ENCODE results near the gene E2F2. TPM values are rescaled to one million over a fixed set of nuclear protein-coding genes. Genes with fewer than 3 reads are reported as not detected.

E2F2 gene
- total RNA-seq, 1 experiment from 2014 or later, result 4.7 TPM

DNA sequence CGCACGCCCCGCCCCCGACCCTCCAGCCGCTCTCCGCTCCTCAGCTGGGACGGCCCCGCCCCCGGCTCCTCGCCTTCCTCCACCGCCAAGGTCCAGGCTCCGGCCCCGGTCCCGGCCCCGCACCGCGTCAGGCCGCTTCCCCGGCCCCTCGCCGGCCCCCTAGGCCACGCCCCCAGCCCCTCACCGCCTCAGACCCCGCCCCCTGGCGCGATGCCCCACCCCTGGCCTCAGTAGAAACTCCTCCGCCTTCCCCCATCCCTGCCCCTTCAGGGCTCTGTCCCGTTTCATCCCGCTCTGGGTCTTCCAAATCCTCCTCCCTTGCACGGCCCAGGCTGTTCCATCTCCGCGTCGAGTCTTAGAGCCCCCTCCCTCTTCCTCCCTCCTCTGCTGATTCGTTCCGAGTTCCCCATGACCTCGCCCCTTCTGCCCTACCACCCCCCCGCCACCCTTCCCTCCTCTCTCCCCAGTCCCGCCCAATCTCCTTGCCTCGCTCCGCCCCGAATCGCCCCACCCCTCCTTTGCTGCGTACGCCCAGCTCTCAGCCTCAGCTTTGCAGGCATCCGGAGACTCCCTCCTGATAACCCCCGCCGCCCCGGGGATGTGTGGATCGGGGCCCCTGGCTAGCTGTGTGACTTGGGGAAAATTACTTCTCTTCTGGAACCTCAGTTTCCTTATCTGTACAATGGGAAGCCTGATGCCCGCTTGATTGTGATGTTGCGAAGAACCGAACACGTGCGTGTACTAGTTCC, 46.6 kb downstream of the E2F2 start:
- peak; percentile 75 for DNase-seq (ENCODE audit: low spot score)

DNA sequence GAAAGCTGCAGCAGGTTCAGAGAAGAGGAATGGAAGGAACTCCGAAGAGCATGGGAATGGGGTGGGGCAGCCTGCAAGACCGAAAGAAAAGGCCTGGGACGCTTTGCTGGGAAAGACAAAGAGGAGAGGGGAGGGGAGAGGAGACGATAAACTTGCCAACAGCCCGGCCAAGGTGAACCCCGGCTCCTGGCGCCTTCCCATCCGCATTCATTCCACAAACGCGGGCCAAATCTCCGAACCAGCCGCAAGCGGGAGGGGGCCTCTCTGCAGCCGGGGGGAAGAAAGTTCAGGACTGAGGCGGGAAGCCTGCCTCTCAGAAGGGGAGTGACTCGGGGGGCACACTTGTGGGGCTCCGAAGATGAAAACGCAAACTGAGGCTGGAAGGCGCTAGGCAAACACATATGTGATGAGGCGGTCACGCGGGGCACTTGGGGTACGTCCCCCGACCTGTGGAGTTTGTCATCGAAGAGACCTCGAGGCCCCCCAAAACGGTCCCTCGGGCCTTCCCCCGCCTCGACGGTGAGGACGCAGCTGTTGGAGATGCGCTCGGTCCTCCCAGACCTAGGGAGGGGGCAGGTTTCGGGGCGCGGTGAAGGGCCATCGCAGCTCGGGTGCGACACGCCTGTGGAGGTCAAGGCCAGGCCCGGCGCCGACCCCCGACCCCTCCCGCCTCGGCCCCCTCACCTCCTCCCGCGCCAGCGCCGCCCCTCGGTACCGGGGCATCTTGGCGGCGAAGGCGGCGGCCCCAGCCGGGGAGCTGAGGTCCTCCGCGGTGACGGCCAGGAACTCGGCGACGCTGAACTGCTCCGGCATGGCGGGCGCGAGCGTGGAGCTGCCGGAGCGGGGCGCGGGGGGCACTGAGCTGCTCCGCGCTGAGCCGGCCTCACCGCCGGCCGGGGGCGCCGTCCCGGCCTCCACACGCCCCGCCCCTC, 47.4 kb downstream of the E2F2 start, which contains the start of gene ASAP3:
ASAP3 (minus strand) TSS at position 859 of the 932 bp plus-strand sequence; CDS start at position 813, 46 bp downstream.
- DNase-seq (ENCODE audit: low spot score), result no peak

DNA sequence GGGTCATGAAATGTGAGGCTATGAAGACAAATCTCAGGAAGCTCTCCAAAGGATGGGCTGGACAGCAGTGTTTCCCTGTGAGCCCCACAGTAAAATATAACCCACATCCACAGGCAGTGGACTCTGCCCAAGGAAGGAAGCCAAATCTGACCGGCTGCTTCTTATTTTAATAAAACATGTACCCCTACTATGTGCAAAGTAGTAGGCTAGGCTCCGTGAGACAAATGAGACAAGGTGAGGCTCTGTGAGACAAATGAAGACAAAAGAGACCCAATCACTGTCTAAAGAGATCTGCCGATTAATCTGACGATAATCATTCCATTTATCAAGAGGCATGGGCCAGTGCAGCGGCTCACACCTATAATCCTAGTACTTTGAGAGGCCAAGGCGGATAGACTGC, 49.1 kb downstream of the E2F2 start:
- no peak for DNase-seq (ENCODE audit: low spot score)

DNA sequence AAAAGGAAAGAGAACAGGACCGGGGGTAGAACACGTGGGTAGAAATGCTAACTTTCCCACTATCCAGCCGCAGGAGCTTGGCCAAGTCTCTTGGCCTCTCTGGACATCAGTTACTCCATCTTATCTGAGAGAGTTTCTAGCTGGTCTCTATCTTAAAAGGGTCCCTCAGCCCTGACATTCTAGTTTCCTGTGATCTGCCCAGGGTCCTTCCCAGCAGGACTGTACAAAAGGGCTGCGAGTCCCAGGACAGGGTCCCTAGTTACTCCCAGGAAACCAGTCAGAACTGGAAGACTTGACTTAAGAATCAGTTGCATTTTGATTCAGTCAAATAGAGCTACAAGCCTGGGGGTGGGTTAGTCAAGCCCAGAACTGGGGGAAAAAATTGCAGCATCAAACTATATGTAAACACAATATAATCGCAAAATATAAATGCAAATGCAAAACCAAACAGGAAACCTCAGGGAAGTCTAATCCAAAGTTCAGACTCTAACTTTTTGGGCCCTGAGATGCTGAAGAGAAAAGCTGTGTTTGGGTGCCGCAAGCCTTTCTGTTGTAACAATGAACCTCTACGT, 49.9 kb downstream of the E2F2 start:
- no peak for DNase-seq (ENCODE audit: low spot score)

DNA sequence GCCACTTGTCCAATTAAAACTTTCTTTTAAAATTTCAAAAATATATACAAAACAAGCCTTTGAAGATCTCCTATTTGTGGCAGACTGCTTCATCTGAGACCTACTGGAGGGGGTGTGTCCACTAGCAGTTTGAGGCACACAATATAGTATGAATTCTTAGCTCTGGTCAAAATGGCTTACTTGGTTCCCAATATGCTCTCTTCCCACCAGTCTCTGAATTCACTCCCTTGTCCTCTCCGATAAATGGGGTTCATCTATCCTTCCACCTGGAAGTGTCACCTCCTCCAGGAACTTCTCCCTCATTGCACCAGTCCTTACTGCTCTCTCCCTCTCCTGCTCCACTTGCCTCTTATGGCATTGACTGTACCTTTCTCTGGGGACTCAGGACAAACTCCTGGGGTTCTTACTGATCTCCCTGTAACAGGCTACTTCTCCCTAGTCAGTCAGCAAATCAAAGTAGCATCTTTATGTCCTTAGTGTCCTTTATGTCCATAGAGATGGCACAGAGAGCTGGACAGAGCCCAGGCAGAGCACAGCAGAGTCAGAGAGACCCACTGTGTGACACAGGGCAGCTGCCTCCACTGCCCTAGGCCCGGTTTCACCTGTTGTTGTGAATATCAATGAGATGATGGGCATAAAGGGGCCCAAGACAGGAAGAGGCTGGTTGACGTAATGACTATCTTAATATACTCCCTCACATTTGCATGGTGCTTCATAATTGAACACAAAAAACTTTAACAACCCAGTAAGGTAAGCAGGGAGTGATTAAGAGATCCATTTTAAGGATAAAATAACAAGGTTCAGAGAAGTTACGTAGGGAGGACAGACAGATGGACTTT, 50.6 kb downstream of the E2F2 start:
- no peak for DNase-seq (ENCODE audit: low spot score)

DNA sequence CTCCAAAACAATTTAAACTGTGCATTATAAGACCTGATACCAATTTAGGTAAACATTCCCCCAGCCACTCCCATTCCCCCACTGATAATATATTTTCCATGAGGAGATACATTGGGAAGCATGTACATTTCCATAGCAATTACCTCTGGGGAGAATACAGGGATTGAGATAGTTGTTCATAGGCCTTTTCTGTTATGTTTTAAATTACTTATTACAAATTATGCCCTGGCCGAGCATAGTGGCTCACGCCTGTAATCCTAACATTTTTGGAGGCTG, 51.4 kb downstream of the E2F2 start:
- no peak for DNase-seq (ENCODE audit: low spot score)

DNA sequence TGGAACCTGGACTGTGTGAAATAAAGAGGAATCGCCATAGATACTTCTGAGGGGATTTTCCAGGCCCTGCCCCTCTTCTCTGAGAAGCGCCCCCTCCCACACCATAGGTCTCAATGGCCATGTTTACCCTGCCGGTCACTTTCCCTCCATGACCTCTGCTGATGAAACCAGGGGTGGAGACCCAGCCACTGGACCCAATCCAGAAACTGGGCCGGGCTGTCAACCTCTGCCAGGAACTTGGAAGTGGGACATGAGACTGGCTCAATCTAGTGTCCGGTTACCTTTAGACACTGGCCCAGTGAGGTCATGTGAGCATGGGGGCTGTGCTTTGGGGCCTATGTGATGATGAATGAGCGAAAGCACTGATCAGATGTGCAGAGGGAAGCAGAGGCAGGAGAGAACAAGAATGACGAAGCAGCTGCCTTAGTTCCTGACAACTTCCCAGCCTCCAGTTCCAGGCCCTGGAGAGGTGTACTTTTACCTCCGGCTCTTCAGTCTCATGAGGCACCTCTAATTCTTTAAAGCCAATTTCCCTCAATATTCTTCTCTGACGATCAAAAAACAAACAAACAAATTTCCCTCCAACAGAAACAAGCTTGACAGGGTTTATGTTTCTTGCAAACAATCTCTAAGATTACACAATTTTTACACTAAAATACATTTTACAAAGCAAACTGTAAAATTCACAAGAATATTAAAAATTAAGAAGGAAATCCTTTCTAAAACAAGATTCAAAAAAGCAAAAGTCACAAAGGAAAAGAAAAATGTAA, 52.0 kb downstream of the E2F2 start:
- peak; percentile 19 for DNase-seq (ENCODE audit: low spot score)

DNA sequence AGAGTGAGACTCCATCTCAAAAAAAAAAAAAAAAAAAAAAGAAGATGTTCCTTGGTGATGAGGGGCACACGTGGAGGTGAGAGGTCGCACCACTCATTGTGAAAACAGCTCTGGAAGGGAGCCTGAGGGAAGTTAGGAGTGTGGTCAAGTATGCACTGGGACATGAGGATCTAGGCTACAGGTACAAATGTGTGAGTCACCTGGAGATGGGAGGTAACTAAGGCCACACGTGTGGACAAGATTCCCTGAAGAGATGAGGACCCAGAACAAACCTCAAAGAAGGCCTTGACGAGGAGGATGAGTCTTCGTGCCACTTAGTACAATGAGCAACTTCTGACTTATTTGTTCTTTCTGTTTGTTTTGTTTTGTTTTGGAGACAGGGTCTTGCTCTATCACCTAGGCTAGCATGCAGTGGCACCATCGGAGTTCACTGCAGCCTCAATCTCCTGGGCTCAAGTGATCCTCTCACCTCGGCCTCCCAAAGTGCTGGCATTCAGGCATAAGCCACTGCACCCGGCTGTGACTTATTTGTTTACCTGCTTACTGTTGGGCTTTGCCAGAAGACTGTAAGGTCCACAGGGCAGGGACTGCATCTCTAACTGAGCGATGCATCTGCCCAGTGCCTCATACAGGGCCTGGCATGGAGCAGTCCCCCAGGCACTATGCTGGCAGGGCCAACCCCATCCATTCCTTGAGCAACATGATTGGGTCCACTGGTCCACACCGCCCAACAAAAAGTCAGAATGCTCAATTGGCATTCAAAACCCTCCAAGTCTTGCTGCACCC, 53.5 kb downstream of the E2F2 start:
- peak; percentile 23 for DNase-seq (ENCODE audit: low spot score)

DNA sequence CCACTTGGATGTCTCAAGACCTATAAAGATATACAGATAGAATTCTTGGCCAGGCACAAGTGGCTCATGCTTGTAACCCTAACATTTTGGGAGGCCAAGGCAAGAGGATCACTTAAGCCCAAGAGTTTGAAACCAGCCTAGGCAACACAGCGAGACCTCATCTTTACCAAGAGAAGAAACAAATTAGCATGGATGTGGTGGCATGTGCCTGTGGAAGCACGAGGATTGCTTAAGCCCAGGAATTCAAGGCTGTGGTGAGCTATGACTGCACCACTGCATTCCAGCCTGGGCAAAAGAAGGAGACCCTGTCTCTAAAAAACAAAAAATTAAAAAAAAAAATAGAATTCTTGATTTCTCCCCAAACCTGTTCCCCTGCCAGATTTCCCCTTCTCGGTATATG, 55.4 kb downstream of the E2F2 start:
- no peak for DNase-seq (ENCODE audit: low spot score)

DNA sequence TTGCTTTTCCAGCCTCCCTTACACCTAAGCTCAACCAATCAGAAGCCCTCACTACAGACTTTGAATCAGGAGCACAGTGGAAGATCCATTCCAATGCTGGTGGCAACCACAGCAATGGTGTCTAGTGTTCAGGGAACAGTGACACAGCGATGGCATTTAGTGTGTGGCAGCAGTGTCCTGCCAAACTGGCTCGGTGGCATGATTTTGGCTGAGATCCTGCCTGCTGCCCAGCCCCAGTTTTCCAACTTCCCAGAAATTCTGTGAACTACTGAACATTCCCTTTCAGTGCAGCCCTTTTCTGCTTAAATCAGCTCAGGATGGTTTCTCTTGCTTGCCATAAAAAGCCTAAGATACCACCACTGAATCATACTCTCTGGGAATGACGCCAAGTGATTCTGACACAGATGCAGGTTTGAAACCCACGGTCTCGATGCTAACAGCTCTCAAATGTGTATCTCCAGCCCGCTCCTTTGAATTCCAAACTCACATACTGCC, 55.9 kb downstream of the E2F2 start:
- no peak for DNase-seq (ENCODE audit: low spot score)

DNA sequence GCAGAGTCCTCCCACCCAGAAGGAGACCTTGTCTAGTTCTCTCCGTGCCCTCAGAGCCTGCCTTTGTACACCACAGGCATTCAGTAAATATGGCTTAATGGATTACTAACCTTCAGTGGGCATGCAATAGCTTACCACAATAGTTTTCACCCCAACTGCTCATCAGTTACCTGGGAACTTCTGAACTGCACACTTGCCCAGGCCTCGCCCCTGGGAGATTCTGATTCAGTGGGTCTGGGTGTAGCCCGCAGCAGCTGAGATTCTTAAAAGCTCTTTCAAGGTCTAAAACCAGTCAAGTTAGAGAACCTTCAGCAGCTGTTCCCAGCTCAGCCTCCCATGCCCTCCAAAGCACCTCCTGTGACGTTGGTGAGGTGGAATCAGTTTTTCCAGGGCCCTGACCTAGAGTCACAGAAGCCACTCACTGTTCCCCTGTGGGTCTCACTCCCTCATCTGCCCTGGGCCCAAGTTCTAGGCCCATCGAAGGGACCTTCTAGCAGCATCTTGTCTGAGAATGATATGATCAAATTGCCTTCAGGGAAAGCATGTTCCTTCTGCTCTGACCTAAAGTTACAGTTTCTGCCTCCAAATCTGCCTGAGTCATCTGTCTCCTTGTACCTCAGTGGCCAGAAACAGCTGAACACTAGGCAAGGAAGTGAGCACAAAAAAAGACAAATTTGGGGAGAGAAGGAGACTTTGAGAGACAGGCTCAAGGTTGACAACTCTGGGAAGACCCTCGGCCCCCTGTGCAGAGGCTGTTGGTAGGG, 57.8 kb downstream of the E2F2 start:
- DNase-seq (ENCODE audit: low spot score), result no peak

DNA sequence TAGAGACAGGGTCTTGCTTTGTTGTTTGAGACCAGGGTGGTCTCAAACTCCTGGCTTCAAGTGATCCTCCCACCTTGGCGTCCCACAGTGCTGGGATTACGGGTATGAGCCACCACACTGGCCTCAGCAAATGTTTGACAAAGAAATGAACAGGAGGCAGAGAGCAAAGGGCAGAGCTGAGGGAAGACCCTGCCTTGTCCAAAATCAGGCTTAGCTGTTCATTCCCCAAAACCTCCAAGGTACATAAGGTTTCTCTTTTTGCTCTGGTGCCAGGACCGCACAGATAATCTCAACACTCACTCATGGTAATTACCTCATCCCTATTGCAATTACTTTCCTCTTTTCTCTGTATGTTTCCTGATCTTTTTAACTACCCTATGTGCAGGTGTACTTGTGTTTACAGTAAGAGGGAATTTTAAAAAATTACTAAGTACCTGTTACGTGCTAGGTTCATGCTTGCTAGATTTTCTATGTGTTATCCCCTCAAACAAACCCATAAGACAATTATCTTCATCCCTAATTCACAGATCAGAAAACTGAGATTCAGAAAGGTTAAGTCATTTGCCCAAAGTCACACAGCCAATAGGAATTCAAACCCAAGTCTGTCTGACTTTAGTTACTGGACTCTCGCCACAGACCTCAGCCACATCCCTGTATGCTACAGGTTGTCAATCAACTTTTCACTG, 58.5 kb downstream of the E2F2 start:
- no peak for DNase-seq (ENCODE audit: low spot score)

DNA sequence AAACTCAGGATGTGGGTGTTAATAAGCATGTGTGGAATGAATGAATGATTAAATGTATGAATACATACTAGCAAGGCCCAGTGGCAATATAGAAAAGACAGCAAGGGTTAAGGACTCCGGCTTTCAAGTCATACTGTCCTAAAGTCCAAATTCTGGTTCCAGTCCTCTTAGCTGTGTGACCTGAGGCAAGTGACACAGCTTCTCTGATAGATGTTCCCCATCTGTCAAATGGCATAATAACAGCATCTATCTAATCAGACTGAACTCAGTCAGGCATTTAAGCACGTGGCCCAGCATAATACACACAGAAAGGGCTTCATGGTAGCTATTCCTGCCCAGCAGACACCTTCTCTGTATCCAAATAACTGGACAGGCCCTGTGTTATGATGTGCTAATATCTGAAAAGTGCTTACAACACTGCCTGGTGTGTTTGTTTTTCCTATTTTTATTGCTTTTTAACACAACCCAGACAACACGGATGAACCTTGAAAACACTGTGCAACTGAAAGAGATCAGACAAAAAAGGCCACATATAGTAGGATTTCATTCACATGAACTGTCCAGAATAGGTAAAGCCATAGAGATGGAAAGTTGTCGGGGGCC, 59.5 kb downstream of the E2F2 start:
- DNase-seq (ENCODE audit: low spot score), result no peak

DNA sequence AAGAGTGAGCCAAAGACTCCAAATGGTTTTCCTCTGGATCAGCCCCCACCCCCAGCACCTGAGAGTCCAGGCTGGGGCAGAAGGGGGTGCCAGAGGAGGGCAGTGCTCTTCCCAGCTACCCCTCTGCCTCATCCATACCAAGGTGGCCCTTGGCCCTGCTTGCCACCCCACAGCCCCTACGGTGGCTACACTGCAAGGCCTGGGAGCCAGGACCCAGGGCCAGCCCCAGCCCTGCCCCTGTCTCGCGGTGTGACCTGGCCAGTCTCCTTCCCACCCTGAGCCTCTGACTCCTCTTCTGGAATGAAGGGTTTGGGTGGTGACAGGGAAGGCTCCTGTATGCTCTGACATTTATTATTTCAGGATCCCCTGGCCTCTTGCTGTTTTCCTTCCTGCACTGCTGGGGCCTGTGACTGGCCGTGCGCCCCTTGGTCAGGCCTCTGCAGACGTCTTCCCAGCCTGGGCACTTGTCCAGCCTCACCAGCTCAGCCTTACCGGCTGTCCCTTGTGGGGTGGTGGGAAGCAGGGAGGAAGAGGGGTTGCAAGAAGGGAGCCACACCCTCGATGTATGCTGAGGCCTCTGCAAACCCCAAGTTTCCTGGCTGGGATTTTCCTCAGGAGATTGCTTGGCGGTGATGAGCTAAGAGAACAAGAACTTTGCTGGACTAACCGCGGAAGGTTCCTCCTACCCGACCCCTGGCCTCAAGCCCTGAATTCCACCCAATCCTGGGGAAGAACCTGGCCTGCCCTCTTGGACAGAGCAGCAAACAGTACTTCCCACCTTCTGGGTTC, 60.6 kb downstream of the E2F2 start:
- no peak for DNase-seq (ENCODE audit: low spot score)

DNA sequence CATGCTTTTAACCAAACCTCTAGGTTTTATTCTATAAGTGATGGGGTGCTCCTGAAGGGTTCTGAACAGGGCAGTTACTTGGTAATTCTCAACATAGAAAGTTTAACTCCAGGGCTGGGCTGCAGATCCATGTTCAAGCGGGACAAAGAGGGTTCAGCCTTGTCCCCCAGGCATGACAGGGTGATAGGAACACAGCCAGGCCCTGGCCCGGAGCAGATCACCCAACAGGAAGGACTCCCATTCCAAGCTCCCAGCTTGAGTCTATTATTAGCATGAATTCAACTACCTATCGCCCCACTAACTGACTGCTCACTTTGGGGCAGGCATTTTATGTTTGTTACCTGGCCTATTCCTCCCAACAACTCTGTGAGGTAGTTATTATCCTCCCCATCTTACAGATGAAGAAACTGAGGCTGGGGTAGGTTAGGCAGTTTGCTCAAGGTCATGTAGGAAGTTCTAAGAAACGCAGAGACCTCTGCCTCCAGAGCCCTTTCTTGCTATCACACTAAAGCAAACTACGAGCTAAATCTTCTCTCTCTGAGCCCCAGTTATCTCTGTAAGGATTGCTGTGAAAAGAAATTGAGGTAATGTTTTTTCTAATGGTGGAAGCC, 61.6 kb downstream of the E2F2 start:
- no peak for DNase-seq (ENCODE audit: low spot score)

DNA sequence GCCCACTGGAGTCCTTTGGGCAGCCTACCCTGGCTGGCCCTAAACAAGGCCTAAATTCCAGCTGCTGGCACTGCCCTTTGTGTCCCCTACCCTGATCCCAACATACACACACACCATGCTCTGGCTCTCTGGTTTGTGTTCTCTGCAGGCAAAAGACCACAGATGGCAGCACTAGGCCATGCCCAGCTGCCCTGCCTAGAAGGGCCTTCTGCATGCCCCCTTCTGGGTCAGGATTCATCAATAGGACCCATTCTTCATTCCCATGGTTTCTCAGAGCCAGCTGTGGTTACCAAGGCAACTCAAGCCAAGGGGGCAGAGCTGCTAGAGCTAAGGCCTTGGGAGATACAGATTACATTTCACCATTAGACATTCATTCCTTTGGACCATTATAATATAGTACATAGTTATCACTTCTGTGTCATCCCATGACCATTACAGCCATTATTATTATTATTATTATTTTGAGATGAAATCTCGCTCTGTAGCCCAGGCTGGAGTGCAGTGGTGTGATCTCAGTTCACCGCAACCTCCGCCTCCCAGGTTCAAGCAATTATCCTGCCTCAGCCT, 64.5 kb downstream of the E2F2 start:
- DNase-seq (ENCODE audit: low spot score), result no peak

All from HT-29 (cell line).